ENCODE measurements around the gene HOXB3.
A peak's percentile ranks its signal among the peaks of the same experiment; 100 is the strongest.

HOXB3 gene

GRCh38 chr17:48583708-48584222, 6.3 kb downstream of the HOXB3 start:
- DNase-seq = no peak

- no peak for DNase-seq
These were observed 7.3 kb downstream of the HOXB3 start for GRCh38 chr17:48582750-48583069.

GRCh38 chr17:48579760-48580554, 10.1 kb downstream of the HOXB3 start:
- no peak for DNase-seq

GRCh38 chr17:48579471-48579759, 10.6 kb downstream of the HOXB3 start:
- DNase-seq = no peak

- DNase-seq = no peak
These were observed 11.2 kb downstream of the HOXB3 start for GRCh38 chr17:48578616-48579470.

GRCh38 chr17:48577946-48578615, 12.0 kb downstream of the HOXB3 start, which contains the start of gene HOXB4:
Gene HOXB4, minus strand, starts transcription at chr17:48578350. Its CDS starts 31 bp downstream, at chr17:48578319.
- peak; percentile 75 for DNase-seq

- no peak for DNase-seq
These were observed 12.6 kb downstream of the HOXB3 start for GRCh38 chr17:48577330-48577945.

GRCh38 chr17:48576479-48577309, 13.3 kb downstream of the HOXB3 start:
- no peak for DNase-seq

- DNase-seq = no peak
These were observed 14.2 kb downstream of the HOXB3 start for GRCh38 chr17:48575673-48576478.

GRCh38 chr17:48575066-48575582, 14.9 kb downstream of the HOXB3 start:
- no peak for DNase-seq

GRCh38 chr17:48574505-48575065, 15.5 kb downstream of the HOXB3 start:
- DNase-seq = no peak

GRCh38 chr17:48571826-48572417, 18.1 kb downstream of the HOXB3 start:
- DNase-seq = no peak

GRCh38 chr17:48571024-48571818, 18.8 kb downstream of the HOXB3 start:
- no peak for DNase-seq

GRCh38 chr17:48570325-48571023, 19.6 kb downstream of the HOXB3 start:
- DNase-seq = no peak

- DNase-seq = no peak
These were observed 20.2 kb downstream of the HOXB3 start for GRCh38 chr17:48569674-48570324.

GRCh38 chr17:48569240-48569582, 20.8 kb downstream of the HOXB3 start:
- DNase-seq = no peak

- no peak for DNase-seq
These were observed 21.4 kb downstream of the HOXB3 start for GRCh38 chr17:48568499-48569239.
